Dendritic cell treated with granulocyte-macrophage colony-stimulating factor and Interleukin-4, amounts not matched to agents 40 ng/mL and 50 ng/mL, for 4 days (primary cell): ENCODE data around the gene ATAD2B.
"Not testable (repeated sequence)": the region's sequence is repeated elsewhere in the genome, so short reads cannot be mapped to it uniquely, and the experiment has no call there.

Experiments
- H3K27ac Mint-ChIP-seq: one replicate; pipeline ENCODE4 v1.8.0; 2022; ENCODE audit warnings: mild to moderate bottlenecking, mixed read lengths
- H3K27me3 Mint-ChIP-seq: one replicate; pipeline ENCODE4 v1.8.0; 2022; ENCODE audit warnings: mild to moderate bottlenecking, mixed read lengths
- H3K36me3 Mint-ChIP-seq: one replicate; pipeline ENCODE4 v1.8.0; 2022; ENCODE audit warnings: low read depth, mixed read lengths
- H3K4me1 Mint-ChIP-seq: one replicate; pipeline ENCODE4 v1.8.0; 2022; ENCODE audit warnings: low read depth, mixed read lengths
- H3K4me3 Mint-ChIP-seq: one replicate; pipeline ENCODE4 v1.8.0; 2022; ENCODE audit warnings: mild to moderate bottlenecking, moderate library complexity, mixed read lengths
- H3K9me3 Mint-ChIP-seq: one replicate; pipeline ENCODE4 v1.8.0; 2022; ENCODE audit warnings: mixed read lengths
- intact Hi-C: fragments of 100-400 bp; cut with micrococcal nuclease; formaldehyde crosslinking; loops from one replicate; pipeline ENCODE4 v1.15.0; 2022

The ATAD2B gene

DNA sequence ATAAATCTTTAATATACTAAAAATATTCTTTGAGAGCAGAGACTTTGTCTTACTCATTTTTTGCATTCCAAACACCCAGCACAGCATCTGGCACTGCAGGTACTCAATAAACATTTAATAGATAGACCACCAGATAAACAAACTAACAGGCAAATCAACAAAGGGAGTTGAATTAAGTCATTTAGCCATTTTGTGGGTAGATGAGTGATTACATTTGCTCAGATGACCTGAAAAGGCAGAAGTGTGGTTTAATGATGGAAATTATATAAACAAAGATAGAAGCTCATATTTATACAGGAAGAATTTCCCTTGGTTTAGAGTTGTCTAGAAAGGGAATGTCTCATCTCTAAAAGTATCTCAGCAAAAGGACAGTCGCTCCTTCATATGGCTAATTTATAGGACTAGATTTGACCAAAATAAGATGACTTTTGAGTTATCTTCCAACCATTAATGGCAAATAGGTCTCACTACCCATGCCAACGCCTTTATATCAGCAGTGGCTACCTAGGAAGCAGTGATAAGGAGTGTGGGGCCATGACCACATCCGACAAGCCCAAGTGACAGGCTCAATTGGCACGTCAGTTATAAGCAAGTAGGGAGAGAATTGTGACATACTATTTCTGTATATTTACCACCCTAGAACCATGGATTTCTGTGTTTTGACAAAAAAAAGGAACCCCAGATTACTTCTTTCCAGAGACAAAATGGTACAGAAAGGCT, 173.5 kb downstream of the ATAD2B start:
- H3K4me3 Mint-ChIP-seq = no peak overlapping the region
- H3K27ac Mint-ChIP-seq = no peak overlapping the region
- no peaks in the 10 kb centered on the region for H3K9me3 Mint-ChIP-seq
- H3K4me1 Mint-ChIP-seq = peaks cover 9% of the 10 kb centered on the region
- H3K36me3 Mint-ChIP-seq = peaks cover 96% of the 10 kb centered on the region
- H3K27me3 Mint-ChIP-seq = no peaks in the 10 kb centered on the region
- intact Hi-C loops = loop anchor here (10.0 kb wide), 1 partner anchor 119 kb away; no protein-coding TSS in a partner anchor

DNA sequence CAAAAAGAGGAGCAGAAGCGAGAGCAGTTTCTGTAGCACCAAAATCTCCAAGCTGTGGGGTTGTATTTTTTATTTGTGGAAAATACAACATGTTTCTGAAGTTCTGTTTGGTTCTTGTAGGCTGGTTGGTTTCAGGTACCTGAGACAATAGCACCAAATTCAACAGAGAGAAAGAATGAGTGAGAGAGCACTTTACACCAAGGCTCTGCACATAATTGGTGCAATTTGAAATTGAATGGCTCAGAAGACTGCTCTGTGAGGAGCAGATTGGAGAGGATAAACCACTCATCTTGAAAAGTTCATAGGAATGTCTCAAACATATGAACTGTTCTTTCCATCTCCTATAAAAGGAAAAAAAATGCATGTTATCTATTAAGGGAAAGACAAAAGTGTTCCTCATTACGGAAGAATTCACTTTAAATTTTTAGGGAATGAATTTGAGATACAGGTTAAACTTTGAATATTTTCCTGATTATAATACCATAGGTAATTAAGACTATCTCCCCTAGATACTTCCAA, 175.1 kb downstream of the ATAD2B start:
- Mint-ChIP-seq H3K4me1 (no peaks in the 10 kb centered on the region), H3K9me3 (no peaks in the 10 kb centered on the region), H3K27me3 (no peaks in the 10 kb centered on the region), H3K4me3 (no peak overlapping the region), H3K27ac (no peak overlapping the region), H3K36me3 (peaks cover 84% of the 10 kb centered on the region)
- intact Hi-C loops = loop anchor here (10.0 kb wide), 1 partner anchor 117 kb away; no protein-coding TSS in a partner anchor

DNA sequence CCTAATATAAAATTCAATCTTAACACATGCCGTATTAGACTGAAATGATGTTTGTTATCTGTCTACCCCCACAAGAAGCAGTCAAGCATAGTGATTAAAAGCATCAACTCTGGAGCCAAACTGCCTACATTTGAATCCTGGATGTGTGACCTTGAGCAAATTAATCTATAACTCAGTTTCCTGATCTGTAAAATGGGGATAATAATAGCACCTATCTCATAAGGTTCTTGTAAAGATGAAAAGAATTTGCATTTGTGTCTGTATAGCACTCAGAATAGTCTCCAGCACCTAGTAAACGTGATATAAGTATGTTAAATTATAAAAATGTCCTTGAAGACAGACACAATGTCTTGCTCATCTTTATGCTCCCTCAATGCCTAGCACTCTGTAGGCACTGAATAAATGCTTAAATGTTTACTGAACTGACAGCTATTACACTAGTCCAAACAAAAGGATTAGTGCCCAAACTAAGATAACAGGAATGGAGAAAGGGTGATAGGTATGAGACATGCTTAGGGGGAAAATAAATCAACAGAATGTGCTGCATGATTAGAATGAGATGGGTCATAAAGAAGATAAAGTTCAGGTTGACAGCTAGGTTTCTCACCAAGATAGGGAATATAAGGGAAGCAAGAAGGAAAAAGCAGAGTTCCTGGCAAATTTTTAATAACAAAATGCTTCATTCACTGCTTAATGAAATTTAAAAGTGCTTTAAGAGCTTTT, 180.6 kb downstream of the ATAD2B start:
- Mint-ChIP-seq H3K27ac (no peak overlapping the region), H3K4me3 (no peak overlapping the region), H3K9me3 (peaks cover 10% of the 10 kb centered on the region), H3K4me1 (no peaks in the 10 kb centered on the region), H3K27me3 (no peaks in the 10 kb centered on the region), H3K36me3 (peaks cover 68% of the 10 kb centered on the region)
- intact Hi-C loops = no loop called here

DNA sequence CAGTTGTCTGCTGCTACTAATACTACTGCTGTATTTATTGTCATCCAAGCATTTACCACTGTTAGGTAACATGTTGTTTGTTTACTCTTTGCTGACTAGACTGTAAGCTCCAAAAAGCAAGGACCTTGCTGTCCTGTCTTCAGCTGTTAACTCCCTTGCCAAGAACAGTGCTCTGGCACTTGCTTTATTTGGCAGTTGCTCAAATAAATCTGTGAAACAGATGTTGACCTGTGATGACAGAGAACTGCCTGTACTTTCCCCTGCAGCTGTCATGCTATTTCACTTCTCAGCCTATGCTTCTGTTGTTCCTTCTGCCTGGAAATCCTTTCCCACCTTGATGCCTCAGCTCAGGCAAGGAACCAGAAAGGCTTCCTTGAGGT, 181.2 kb downstream of the ATAD2B start:
- Mint-ChIP-seq H3K27ac (no peak overlapping the region), H3K9me3 (peaks cover 10% of the 10 kb centered on the region)
- intact Hi-C loops = no loop called here

DNA sequence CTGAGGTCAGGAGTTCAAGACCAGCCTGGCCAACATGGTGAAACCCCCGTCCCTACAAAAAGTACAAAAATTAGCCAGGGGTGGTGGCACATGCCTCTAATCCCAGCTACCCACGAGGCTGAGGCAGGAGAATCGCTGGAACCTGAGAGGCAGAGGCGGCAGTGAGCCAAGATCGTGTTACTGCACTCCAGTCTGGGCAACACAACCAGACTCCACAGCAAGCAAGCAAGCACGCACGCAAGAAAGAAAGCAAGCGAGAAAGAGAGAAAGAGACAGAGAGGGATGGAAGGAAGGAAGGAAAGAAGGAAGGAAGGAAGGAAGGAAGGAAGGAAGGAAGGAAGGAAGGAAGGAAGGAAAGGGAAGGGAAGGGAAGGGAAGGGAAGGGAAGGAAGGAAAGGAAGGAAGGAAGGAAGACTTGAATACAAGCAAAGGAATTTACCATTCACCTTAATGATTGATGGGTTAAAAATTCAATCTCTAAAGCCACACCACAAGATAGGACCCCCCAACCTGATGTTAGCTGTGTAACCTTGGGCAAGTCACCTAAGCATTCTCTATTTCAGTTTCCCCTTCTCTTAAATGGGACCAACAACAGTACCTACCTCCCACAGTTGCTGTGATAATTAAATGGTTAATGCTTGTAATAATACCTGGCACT, 181.7 kb downstream of the ATAD2B start:
- Mint-ChIP-seq H3K9me3 (peaks cover 10% of the 10 kb centered on the region), H3K27ac (no peak overlapping the region), H3K4me3 (no peak overlapping the region), H3K4me1 (no peaks in the 10 kb centered on the region), H3K27me3 (no peaks in the 10 kb centered on the region), H3K36me3 (peaks cover 57% of the 10 kb centered on the region)
- intact Hi-C loops = no loop called here

More for the DNA sequence above, 181.2 kb downstream of the ATAD2B start:
- H3K27me3 Mint-ChIP-seq = no peaks in the 10 kb centered on the region
- no peaks in the 10 kb centered on the region for H3K4me1 Mint-ChIP-seq
- peaks cover 62% of the 10 kb centered on the region for H3K36me3 Mint-ChIP-seq
- H3K4me3 Mint-ChIP-seq = no peak overlapping the region

DNA sequence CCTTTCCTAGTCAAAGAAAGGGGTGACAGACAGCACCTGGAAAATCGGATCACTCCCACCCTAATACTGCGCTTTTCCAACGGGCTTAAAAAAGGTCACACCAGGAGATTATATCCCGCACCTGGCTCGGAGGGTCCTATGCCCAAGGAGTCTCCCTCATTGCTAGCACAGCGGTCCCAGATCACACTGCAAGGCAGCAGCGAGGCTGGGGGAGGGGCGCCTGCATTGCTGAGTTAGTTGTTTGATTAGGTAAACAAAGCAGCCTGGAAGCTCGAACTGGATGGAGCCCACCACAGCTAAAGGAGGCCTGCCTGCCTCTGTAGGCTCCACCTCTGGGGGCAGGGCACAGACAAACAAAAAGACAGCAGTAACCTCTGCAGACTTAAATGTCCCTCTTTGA, 190.1 kb downstream of the ATAD2B start:
- Mint-ChIP-seq H3K36me3 (peaks cover 75% of the 10 kb centered on the region), H3K9me3 (peaks cover 34% of the 10 kb centered on the region)
- H3K4me1 Mint-ChIP-seq, H3K4me3 Mint-ChIP-seq, intact Hi-C loops, H3K27ac Mint-ChIP-seq, H3K27me3 Mint-ChIP-seq: not testable (repeated sequence)

DNA sequence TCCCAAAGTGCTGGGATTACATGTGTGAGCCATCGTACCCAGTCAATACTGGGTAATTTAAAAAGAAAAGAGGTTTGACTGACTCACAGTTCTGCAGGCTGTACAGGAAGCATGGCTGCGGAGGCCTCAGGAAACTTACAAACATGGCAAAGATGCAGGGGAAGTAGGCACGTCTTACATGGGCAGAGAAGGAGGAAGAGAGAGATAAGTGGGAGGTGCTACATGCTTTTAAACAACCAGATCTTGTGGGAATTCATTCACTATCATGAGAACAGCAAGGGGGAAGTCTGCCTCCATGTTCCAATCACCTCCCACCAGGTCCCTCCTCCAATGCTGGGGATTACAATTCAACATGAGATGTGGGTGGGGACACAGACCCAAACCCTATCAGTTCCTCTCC, 192.5 kb downstream of the ATAD2B start:
- Mint-ChIP-seq H3K36me3 (peaks cover 84% of the 10 kb centered on the region), H3K9me3 (peaks cover 39% of the 10 kb centered on the region), H3K27me3 (no peaks in the 10 kb centered on the region), H3K27ac (peak overlapping the region; percentile 23), H3K4me3 (no peak overlapping the region), H3K4me1 (peaks cover 5% of the 10 kb centered on the region)
- intact Hi-C loops = no loop called here

DNA sequence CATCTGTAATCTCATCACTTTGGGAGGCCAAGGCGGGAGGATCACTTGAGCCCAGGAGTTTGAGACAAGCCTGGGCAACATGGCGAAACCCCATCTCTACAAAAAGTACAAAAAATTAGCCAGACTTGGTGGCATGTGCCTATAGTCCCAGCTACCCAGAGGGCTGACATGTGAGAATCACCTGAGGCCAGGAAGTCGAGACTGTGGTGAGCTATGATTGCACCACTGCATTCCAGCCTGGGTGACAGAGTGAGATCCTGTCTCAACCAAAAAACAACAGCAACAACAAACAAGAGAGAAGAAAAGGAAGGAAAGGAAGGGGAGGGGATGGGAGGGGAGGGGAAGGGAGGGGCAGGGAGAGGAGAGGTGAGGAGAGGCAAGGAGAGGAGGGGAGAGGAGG, 203.9 kb downstream of the ATAD2B start:
- peaks cover 99% of the 10 kb centered on the region for H3K36me3 Mint-ChIP-seq
- H3K27ac Mint-ChIP-seq, intact Hi-C loops, H3K27me3 Mint-ChIP-seq, H3K4me3 Mint-ChIP-seq: not testable (repeated sequence)
- peaks cover 27% of the 10 kb centered on the region for H3K9me3 Mint-ChIP-seq
- H3K4me1 Mint-ChIP-seq = peaks cover 32% of the 10 kb centered on the region

DNA sequence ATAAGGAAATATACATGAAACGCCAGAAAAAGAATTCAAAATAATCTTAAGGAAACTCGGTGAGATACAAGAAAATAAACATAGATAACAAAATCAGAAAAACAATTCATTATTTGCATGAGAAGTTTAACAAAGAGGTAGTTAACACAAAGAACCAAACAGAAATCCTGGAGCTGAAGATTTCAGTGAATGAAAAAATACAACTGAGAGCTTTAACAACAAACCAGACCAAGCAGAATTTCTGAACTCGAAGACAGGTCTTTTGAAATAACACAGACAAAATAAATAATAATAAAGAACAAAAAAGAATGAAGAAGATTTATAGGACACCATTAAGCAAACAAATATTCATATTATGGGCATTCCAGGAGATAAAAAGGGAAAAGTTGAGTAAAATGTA, 204.7 kb downstream of the ATAD2B start:
- intact Hi-C loops = no loop called here
- Mint-ChIP-seq H3K36me3 (peaks cover 99% of the 10 kb centered on the region), H3K4me3 (no peak overlapping the region), H3K27ac (no peak overlapping the region), H3K9me3 (peaks cover 27% of the 10 kb centered on the region), H3K4me1 (peaks cover 40% of the 10 kb centered on the region), H3K27me3 (no peaks in the 10 kb centered on the region)

DNA sequence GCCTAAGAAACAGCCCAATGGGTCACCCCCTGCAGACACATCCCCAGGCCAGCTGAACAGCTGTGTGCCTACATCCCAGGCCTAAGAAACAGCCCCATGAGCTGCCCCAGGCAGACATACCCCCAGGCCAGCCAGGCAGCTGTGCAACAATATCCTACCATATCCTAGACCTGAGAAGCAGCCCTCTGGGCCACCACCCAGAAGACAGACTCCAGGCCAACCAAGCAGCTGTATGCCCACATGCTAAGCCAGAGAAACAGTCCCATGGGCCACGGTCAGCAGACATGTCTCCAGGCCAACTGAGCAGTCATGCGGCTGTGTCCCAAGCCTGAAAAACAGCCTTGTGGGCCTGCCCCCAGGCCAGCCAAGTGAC, 205.5 kb downstream of the ATAD2B start:
- H3K27ac Mint-ChIP-seq = peak overlapping the region; percentile 23
- peaks cover 27% of the 10 kb centered on the region for H3K9me3 Mint-ChIP-seq
- H3K27me3 Mint-ChIP-seq = no peaks in the 10 kb centered on the region
- peaks cover 99% of the 10 kb centered on the region for H3K36me3 Mint-ChIP-seq
- intact Hi-C loops = no loop called here
- H3K4me3 Mint-ChIP-seq = no peak overlapping the region
- H3K4me1 Mint-ChIP-seq = peaks cover 48% of the 10 kb centered on the region

DNA sequence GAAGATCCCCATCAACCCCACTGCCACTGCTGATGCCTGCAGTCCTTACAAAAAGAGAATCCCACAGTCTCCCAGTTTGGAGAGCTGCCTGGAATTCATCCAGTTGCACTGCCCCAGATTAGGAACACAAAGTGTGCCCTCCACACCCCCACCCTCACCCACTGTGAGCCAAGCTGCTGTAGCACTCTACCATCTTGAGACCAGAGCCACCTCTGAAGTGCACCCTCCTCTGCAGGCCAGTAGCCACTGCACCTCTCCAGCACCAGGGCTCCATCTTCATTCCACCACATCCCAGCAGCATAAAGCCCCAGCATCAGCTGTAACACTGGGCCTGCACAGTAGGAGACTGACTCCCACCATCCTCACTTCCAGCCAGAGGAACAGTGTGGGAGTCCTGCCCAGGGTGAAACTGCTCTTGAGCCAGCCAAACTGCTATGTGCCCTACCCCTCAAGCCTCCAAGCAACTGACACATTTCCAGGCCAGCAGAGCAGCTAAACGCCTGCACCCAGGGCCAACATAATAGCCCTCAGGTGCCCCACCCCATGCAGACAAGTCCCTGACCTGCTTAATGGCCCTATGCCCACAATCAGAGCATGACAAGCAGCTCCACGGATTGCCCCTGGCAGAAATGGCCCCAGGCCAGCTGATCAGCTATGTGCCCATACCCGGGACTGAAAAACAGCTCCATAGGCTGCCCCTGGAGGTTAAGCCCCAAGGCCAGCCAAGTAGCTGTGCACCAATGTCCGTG, 206.0 kb downstream of the ATAD2B start:
- Mint-ChIP-seq H3K4me3 (no peak overlapping the region), H3K27me3 (no peaks in the 10 kb centered on the region), H3K9me3 (peaks cover 27% of the 10 kb centered on the region), H3K4me1 (peaks cover 52% of the 10 kb centered on the region), H3K36me3 (peaks cover 93% of the 10 kb centered on the region), H3K27ac (peak overlapping the region; percentile 23)
- intact Hi-C loops = no loop called here

DNA sequence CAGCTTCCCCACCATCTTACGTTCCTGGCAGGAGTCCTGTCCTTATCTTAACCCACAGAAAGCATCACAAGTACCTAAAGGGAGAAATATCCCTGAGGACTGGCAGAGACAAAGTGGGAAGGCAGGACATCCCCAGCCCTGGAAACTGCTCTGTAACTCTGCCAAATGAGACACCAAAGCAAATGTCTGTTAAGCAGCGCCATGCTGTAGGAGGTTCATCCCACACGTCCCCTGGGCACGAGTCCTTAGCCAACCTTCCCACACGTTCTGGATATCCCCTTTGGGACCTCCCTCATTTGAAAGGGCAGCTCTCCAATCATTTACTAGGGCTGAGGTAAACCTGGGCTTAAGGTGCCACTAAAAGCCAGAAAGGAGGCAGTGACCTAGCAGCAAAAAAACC, 207.2 kb downstream of the ATAD2B start:
- peak overlapping the region; percentile 21 for H3K27ac Mint-ChIP-seq
- H3K27me3 Mint-ChIP-seq = no peaks in the 10 kb centered on the region
- H3K4me3 Mint-ChIP-seq = no peak overlapping the region
- peaks cover 52% of the 10 kb centered on the region for H3K4me1 Mint-ChIP-seq
- H3K36me3 Mint-ChIP-seq = peaks cover 82% of the 10 kb centered on the region
- peaks cover 27% of the 10 kb centered on the region for H3K9me3 Mint-ChIP-seq
- intact Hi-C loops = no loop called here

DNA sequence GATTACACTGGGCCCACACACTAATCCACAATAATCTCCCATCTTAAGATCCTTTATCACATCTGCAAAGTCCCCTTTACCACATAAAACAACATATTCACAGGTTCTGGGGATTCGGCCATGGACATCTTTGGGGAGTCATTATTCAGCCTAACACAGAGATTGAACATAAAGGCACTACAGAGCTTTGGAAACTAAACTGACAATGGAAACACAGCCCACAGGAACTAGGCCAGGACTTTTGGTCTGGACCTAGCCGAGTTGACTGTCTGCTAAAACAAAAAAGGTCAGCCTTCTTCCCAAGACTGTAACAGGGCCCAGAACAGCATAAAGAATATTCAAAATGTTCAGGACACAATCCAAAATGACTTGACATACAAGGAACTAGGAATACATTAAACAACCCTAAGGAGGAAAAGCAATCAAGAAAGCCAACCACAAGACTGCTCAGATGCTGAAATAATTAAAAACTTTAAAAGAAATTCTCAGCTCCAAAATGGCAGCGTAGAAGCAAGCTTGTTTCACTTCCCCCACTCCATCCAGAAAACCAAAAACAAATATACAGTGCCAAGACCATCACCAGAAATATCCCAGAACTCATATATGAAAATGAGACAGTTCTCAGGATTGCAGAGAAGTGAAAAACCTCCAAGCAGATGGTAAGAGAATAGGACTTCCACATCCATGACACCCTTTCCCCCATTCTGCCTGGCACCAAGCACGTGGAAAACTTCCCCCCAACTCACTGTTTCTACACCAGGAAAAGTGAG, 207.8 kb downstream of the ATAD2B start:
- intact Hi-C loops = no loop called here
- Mint-ChIP-seq H3K9me3 (peaks cover 25% of the 10 kb centered on the region), H3K27me3 (no peaks in the 10 kb centered on the region), H3K36me3 (peaks cover 76% of the 10 kb centered on the region), H3K4me1 (peaks cover 52% of the 10 kb centered on the region), H3K27ac (peak overlapping the region; percentile 21), H3K4me3 (no peak overlapping the region)
